Ramos (cell line): ENCODE data around the gene EFS.

Experiments used
- in situ Hi-C: fragments of 300-500 bp; cut with MboI; formaldehyde crosslinking; loops from one replicate; pipeline ENCODE4 v1.14.3; 2022; ENCODE audit warnings: low sequenced_read_pairs; ENCODE audit not compliant: unreplicated experiment

The EFS gene

GRCh38 chr14:23361320-23361719 is 3.7 kb downstream of the EFS start:
- in situ Hi-C loops = no loop called here

- in situ Hi-C loops = no loop called here
Measured at GRCh38 chr14:23360496-23360895, 4.5 kb downstream of the EFS start.

DNA sequence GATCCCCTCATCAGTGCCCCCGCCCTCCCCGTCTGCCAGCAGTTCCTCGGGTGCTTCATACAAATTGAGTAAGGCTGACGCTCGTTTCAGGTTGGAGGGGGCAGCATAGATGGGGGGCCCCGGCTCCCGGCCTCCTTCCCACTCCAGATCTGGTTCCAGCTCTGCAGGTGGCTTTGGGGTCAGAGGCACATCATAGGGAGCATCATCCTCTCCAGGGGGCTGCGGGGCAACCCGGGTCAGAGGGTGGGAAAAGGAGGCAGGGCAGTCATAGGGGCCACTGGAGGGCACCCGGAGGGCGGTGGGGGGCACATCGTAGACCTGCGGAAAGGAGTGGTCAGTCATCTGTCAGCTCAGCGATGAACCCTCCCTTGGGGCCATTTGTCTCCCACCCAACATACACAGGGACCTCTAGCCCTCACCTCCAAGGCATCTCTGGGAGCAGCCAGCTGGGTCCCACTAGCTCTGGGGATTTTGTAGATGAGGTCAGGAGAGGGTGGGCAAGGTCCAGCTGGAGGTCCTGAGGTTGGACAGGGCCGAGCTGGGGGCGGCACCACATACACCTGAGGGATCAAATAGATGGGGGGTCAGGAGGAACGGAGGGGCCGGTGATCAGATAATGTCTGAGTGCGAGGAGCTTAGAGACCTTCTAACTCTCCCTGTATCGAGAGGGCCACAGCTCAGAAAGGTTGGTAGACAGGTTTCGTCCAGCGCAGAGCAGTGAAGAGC is 5.1 kb downstream of the EFS start:
- in situ Hi-C loops = no loop called here

DNA sequence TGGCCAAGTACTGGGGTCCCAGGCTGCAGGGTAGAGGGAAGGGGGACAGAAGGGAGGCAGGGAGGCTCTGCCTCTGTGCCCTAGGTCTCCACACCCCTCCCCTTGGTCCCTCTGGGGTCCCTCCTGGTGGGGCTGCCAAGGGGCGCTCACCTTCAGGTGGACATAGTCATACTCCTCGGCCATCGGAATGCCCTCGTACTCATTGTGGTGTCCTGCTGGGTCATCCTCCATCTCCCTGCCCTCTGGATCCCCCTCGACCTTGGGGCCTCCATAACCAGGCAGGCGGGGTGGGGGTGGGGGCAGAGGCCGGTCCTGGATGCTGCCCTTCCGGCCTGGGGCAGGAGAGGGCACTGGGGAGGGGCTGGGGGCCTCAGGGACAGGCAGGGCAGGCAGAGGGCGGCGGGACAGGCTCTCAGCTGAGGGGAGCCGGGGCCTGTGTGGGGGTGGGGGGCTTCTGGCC is 5.8 kb downstream of the EFS start:
- in situ Hi-C loops = no loop called here

DNA sequence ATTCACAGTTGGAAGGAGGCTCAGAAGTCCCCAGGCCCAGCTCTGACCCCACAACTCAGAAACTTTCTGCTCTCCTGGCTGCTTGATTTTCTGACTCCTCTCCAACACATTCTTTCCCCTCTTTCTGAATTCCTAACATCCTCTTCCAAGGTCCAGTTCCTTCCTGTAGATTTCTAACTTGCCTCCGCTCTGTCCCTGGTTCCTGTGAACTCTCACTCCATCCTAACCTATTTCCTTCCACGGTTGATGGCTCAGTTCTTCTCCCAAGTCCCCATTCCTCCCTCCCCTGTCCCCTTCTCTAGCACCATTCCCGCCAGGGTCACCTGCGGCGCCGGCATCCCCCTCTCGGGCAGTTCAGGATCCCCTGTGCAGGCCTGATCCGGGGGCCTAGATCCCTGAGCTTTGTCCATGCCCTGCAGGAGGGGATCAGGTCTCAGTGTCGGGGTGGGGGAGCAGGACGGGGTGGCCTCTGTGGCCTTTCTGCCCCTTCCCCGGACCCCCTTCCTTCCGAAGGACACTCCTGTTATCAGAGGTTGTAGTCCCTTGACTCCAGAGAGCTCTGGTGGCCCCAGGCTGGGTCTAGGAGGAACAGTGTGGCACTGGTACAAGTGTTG is 6.3 kb downstream of the EFS start:
- in situ Hi-C loops = no loop called here

GRCh38 chr14:23358042-23358441 is 6.9 kb downstream of the EFS start:
- in situ Hi-C loops = no loop called here

DNA sequence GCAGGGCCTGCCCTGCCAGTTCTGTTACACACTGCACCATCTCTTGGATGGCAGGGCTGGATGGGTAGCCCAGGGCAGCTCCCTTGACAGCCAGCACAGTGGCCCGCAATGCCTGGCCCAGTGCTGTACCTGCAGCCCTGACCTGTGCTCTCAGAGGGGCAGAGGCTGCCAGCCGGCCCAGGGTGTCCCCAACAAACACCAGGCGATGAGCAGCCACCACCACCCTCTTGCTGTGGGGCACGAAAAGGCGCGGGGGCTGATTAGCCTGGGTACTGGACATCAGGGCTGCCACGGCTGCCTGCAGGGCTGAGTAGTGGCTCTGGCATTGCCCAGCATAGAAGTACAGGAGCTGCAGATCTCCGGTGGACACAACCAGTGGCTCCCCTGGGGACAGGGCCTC is 7.7 kb downstream of the EFS start:
- in situ Hi-C loops = no loop called here

- in situ Hi-C loops = no loop called here
Measured at GRCh38 chr14:23356662-23357061, 8.3 kb downstream of the EFS start.

GRCh38 chr14:23355871-23356435 is 9.0 kb downstream of the EFS start:
- in situ Hi-C loops = no loop called here

DNA sequence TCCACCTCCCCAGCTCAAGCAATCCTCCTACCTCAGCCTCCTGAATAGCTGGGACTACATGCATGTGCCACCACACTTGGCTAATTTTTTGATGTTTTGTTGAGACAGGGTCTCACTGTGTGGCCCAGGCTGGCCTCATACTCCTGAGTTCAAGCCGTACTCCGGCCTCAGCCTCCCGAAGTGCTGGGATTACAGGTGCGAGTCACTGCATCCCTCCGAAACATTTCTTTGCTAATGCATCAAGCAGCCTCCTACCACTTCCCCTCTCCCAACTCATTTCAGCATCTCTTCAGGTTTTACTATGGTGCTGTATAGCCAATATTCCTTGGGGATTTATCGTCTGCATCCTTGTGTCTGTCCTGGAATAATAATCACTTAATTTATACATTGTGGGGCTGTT is 10.0 kb downstream of the EFS start:
- in situ Hi-C loops = no loop called here

DNA sequence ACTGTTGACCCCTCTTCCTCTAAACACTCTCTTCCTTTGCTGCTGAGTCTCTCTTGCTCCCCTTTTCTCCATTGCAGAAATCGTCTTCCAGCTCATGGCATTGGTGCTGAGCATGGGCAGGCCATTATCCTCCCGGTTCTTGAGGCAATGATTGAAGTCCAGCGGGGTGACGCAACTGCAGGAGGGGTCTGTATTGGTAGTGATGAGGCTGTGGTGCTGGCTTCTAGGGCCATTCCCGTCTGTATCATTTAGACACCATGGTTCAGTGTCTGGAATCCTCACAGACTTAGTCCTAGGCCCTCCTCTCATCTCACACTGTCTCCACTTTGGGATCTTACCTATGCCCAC is 11.6 kb downstream of the EFS start:
- in situ Hi-C loops = no loop called here

DNA sequence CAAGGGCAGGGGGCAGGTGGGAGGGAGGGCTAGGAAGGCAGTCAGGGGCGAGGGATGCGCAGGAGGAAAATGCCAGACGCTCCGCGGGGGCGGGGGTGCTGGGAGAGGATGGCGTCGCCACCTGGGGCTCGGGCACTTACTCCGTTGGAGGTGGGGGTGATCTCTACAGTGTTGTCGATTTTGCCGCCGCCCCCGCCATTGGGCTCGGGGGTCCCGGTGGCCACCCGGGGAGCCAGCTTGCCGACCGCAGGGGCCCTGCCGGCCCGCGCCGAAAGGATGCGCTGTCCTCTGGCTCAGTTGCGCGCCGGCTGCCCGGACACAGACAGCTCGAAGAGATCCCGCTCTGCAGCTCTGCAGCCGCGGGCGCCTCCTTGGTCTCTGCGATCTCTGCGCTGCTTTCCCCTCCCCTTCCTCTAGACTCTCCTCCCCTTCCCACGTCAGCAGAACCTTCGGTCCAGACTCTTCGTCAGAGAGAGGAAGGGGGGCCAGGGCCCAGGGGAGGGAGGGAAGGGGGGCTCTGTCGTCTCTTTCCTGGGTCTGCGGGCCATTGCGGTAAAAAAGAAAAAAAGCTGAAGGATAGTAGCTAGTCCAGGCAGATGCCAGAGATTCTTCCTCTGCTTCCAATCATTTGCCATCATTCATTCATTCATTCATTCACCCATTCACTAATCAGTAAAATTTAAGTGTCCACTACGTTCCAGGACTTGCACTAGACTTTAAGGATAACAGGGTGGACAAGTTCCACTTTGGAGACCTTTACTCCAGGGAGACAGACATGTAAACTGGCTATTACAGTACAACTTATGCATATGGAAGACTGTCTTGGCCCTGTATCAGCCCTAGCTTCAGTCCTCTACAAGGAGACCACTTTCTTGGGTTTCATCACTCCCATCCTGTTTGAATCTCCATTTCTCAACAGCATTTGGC is 12.2 kb downstream of the EFS start, which contains the start of gene SLC22A17:
Gene SLC22A17 (minus strand): TSS at position 382 of the 927 bp plus-strand sequence.
- in situ Hi-C loops = no loop called here

GRCh38 chr14:23351681-23352505 is 13.1 kb downstream of the EFS start:
- in situ Hi-C loops = no loop called here

- in situ Hi-C loops = no loop called here
Measured at GRCh38 chr14:23349156-23349845, 15.7 kb downstream of the EFS start.

GRCh38 chr14:23348297-23348655 is 16.7 kb downstream of the EFS start:
- in situ Hi-C loops = no loop called here

GRCh38 chr14:23347406-23348296 is 17.3 kb downstream of the EFS start:
- in situ Hi-C loops = no loop called here

GRCh38 chr14:23346693-23347405 is 18.1 kb downstream of the EFS start:
- in situ Hi-C loops = no loop called here
